Lung (tissue), 10 donors: Measurements from ENCODE around the gene TRIM74. TPM values are rescaled to one million over a fixed set of nuclear protein-coding genes. Genes with fewer than 3 reads are reported as not detected.
A peak's percentile ranks its signal among the peaks of the same experiment; 100 is the strongest.
"Not testable (repeated sequence)": the region's sequence is repeated elsewhere in the genome, so short reads cannot be mapped to it uniquely, and the experiment has no call there.

ENCODE experiments used
- ATAC-seq: fragments of 200-7000 bp; cut with Tn5 transposase; one replicate; pipeline ENCODE4 v1.9.1; 2020; ENCODE audit warnings: moderate number of reproducible peaks; ENCODE audit not compliant: insufficient read depth, low FRiP score
- DNase-seq, 3 donors: peaks; one replicate each; pipeline ENCODE4 v3.0.0-alpha.2; 2013 to 2017
- H3K27ac ChIP-seq, 2 donors: one replicate each; pipeline ENCODE4 v1.5.1; 2013; ENCODE audit warnings: mild to moderate bottlenecking in 2 of 2, moderate library complexity in 2 of 2, control low read depth in 1 of 2, inconsistent platforms in 1 of 2, low read depth in 1 of 2, low read length in 1 of 2
- H3K27me3 ChIP-seq, 3 donors: one replicate each; pipeline ENCODE4 v1.5.1; 2013; ENCODE audit warnings: low read length in 2 of 3; ENCODE audit not compliant: control insufficient read depth in 3 of 3, insufficient read depth in 3 of 3
- H3K36me3 ChIP-seq, 4 donors: one replicate each; pipeline ENCODE4 v1.5.1; 2013; ENCODE audit warnings: low read length in 4 of 4, mild to moderate bottlenecking in 1 of 4, moderate library complexity in 1 of 4; ENCODE audit not compliant: control insufficient read depth in 4 of 4, insufficient read depth in 4 of 4
- H3K4me1 ChIP-seq, 5 donors: one replicate each; pipeline ENCODE4 v1.5.1; 2013; ENCODE audit warnings: low read length in 5 of 5, mild to moderate bottlenecking in 2 of 5, moderate library complexity in 1 of 5; ENCODE audit not compliant: control insufficient read depth in 5 of 5, insufficient read depth in 5 of 5
- H3K4me3 ChIP-seq: one replicate; pipeline ENCODE4 v1.5.1; 2013; ENCODE audit warnings: mild to moderate bottlenecking, control low read depth, moderate library complexity
- H3K9ac ChIP-seq, 2 donors: one replicate each; pipeline ENCODE4 v1.5.1; 2013; ENCODE audit warnings: low read length in 2 of 2, control low read depth in 1 of 2; ENCODE audit not compliant: insufficient read depth in 1 of 2
- H3K9me3 ChIP-seq, 4 donors: one replicate each; pipeline ENCODE4 v1.5.1; 2013; ENCODE audit warnings: low read length in 3 of 4, mild to moderate bottlenecking in 1 of 4, moderate library complexity in 1 of 4; ENCODE audit not compliant: control insufficient read depth in 4 of 4, insufficient read depth in 3 of 4
- WGBS, 2 donors: extraction: QIAGEN DNeasy Blood & Tissue Kit; methylation state at CpG; one replicate each; pipeline ENCODE4 v1.1.7; 2013; 5-methylcytosine and 5-hydroxymethylcytosine counted together
- polyA plus RNA-seq, 2 donors: library from polyadenylated mRNA; stranded (reverse); fragments of 200-250 nt; gene quantifications; one replicate each; pipeline ENCODE4 v1.2.1, GENCODE V29; 2013
- total RNA-seq, 2 donors: library from RNA; depleted of rRNA in 1 of 2; stranded (reverse); fragments of >200 nt in 1 of 2; gene quantifications; one replicate each; pipeline ENCODE4 v1.2.1, GENCODE V29; 2014 to 2021
- donor health status: Bipolar disorder and iron deficiency.
- donor health status: healthy.
- donor health status: DM: yes; HTN: yes; CAD: no.

TRIM74 gene
- total and polyA plus RNA-seq, 4 donors, result 0.37 to 1.5 (median 0.53) TPM; not detected in 1

- H3K9me3 ChIP-seq, ATAC-seq, H3K9ac ChIP-seq, H3K4me3 ChIP-seq, H3K27ac ChIP-seq, H3K27me3 ChIP-seq, H3K4me1 ChIP-seq, DNase-seq: not testable (repeated sequence)
- peaks cover 0 to 18% (median 0%) of the 10 kb centered on the region in 4 donors for H3K36me3 ChIP-seq
- WGBS, 2 donors, result no CpG with 5 or more reads among the region's 6 CpGs
These were observed 18.8 kb downstream of the TRIM74 start for GRCh38 chr7:72950432-72950831.

GRCh38 chr7:72949686-72950085 is 19.6 kb downstream of the TRIM74 start:
- H3K36me3 ChIP-seq, result peaks cover 0 to 20% (median 0%) of the 10 kb centered on the region in 4 donors
- H3K4me3 ChIP-seq, H3K27me3 ChIP-seq, H3K9ac ChIP-seq, H3K4me1 ChIP-seq, ATAC-seq, H3K9me3 ChIP-seq, H3K27ac ChIP-seq: not testable (repeated sequence)
- 79 to 92% methylated on average over 4 of the region's 6 CpGs for WGBS, 2 donors
- DNase-seq, result peak in 2 of 3 donors; percentile 2 to 14

DNA sequence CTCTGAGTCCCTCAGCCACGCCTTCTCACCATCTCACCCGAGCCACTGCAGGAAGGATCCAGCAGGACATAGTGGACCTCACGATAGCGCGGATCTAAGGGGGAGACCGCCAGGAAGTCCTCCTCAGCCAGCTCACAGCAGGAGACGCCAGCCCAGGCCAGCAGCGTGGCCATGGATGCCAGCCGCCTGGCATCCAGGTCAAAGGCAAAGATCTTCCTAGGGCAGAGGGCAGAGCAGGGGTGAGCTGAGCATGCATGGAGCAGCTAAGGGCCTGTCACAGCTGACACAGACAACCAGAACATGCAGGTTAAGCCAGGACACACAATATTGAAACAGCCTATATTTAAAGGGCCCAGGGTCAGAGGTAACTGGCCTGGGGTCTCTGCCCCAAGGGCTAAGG is 20.0 kb downstream of the TRIM74 start:
- ATAC-seq, DNase-seq, H3K9me3 ChIP-seq, H3K4me1 ChIP-seq, H3K9ac ChIP-seq, H3K27ac ChIP-seq, H3K27me3 ChIP-seq, H3K4me3 ChIP-seq: not testable (repeated sequence)
- 88 to 93% methylated on average over 7 to 9 of the region's 9 CpGs for WGBS, 2 donors
- H3K36me3 ChIP-seq, result peaks cover 0 to 20% (median 0%) of the 10 kb centered on the region in 4 donors

DNA sequence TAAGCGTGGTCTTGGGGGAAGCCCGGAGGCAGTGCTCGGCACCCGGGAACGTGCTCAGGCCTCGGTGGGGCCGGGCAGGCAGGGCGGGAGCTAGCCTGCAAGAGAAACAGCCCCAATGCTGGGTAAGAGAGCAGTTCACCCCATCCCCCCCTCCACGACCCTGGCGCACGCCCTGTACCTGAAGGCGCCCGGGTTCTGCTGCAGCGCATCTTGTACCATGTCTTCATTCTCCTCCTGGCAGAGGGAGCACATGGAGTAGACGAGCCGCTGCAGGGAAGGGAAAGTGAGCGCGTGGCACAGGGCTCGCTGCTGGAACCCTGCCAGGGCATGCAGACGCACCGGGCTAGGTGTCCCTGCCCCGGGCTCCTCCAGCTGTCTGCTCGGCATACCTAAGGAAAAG is 20.6 kb downstream of the TRIM74 start:
- H3K36me3 ChIP-seq, result peaks cover 0 to 20% (median 0%) of the 10 kb centered on the region in 4 donors
- not testable (repeated sequence) for H3K9me3 ChIP-seq, DNase-seq, ATAC-seq, H3K9ac ChIP-seq, H3K4me3 ChIP-seq, H3K4me1 ChIP-seq, H3K27ac ChIP-seq, H3K27me3 ChIP-seq
- WGBS, 2 donors, result 92 to 94% methylated on average over 13 to 18 of the region's 23 CpGs

DNA sequence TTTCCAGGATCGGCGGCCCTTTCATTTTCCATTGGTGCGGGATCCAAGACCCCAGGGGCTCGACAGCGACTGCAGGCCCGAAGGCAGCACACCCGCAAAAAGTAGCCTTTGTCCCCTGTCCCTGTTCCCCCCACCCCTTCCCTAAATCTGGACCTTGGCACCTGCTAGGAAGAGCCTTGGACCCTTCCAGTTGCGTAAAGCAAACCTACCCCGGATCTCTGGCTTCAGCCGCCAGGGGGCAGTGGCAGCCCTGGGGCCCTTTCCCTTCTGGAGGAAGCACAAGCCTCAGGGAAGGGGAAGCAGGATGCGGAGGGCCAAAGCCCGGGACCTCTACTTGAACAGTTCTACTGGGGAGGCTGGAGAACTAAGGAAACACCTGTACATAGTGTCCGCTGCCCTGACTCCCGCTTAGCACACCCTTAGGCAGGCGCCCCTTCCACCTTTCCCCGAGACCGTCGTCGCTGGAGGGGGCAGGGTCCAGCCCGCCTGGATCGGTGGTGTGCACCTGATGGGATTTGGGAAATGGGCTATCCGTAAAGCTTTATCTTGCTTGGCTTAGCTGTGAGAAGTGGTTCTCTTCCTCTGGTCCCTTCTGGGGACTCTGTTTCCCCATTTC is 23.0 kb downstream of the TRIM74 start:
- H3K9ac ChIP-seq, H3K4me1 ChIP-seq, ATAC-seq, H3K4me3 ChIP-seq, H3K9me3 ChIP-seq, DNase-seq, H3K27ac ChIP-seq, H3K27me3 ChIP-seq: not testable (repeated sequence)
- 86 to 89% methylated on average over 16 to 22 of the region's 22 CpGs for WGBS, 2 donors
- peaks cover 0 to 25% (median 0%) of the 10 kb centered on the region in 4 donors for H3K36me3 ChIP-seq

DNA sequence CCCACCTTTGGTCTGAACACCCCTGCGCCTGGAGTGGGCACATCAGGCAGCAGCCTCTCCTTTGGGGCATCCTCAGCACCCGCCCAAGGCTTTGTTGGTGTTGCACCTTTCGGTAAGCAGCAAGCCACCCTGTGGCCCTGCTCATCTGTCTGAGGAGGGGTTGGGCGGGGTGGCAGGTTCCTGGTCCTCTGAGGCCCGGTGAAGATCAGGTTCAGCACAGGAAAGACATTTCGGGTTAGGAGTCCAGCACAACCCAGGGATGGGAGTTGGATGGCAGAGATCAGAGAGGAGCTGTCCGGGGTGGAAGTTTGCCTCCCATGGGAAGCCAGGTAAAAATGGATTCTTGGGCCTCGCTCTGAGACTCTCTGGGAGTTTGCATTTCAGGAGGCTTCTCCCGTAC is 23.7 kb downstream of the TRIM74 start:
- H3K9me3 ChIP-seq, H3K9ac ChIP-seq, DNase-seq, H3K27ac ChIP-seq, H3K4me1 ChIP-seq, H3K27me3 ChIP-seq, ATAC-seq, H3K4me3 ChIP-seq: not testable (repeated sequence)
- H3K36me3 ChIP-seq, result peaks cover 0 to 25% (median 0%) of the 10 kb centered on the region in 4 donors
- 93 to 95% methylated on average over 7 to 9 of the region's 9 CpGs for WGBS, 2 donors

DNA sequence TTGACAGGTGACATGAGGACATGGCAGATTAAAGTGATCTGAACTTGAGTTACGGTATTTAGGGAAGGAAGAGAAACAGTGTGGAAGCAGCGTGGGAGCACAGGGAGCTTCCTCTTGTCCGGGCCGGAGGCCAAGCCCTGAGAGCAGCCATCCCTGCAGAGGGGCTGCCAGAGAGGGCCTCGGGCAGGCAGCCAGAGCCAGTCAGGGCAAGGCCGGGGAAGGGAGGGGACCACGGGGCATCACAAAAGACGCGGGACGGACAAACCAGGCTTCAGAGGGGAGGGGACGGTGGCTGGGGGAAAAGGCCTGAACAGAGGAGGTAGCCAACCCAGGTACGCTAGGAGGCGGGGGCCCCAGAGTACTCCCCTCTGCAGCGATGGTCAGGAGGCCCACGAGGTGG is 24.3 kb downstream of the TRIM74 start:
- DNase-seq, ATAC-seq, H3K27ac ChIP-seq, H3K27me3 ChIP-seq, H3K9me3 ChIP-seq, H3K9ac ChIP-seq, H3K4me1 ChIP-seq, H3K4me3 ChIP-seq: not testable (repeated sequence)
- WGBS, 2 donors, result 65 to 71% methylated on average over 6 to 9 of the region's 15 CpGs
- H3K36me3 ChIP-seq, result peaks cover 0 to 25% (median 0%) of the 10 kb centered on the region in 4 donors

DNA sequence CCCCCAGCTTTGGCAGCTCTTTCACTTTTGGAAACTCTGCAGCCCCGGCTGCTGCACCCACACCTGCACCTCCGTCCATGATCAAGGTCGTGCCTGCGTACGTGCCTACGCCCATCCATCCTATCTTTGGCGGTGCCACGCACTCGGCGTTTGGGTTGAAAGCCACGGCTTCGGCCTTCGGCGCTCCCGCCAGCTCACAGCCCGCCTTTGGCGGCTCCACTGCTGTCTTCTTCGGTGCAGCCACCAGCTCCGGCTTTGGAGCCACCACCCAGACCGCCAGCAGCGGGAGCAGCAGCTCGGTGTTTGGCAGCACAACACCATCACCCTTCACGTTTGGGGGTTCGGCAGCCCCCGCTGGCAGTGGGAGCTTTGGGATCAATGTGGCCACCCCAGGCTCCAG is 26.3 kb downstream of the TRIM74 start:
- H3K27ac ChIP-seq, ATAC-seq, H3K4me1 ChIP-seq, DNase-seq, H3K4me3 ChIP-seq, H3K27me3 ChIP-seq, H3K9ac ChIP-seq, H3K9me3 ChIP-seq: not testable (repeated sequence)
- H3K36me3 ChIP-seq, result peaks cover 0 to 23% (median 6%) of the 10 kb centered on the region in 4 donors
- 97 to 98% methylated on average over 18 to 25 of the region's 25 CpGs for WGBS, 2 donors
